SK-N-SH treated with all-trans-retinoic acid at 6 μM for 48 hours (cell line): ENCODE data around the gene WWTR1.

Experiments used
- ATAC-seq: fragments of 200-7000 bp; cut with Tn5 transposase; 3 replicates; pipeline ENCODE4 v1.9.1; 2020; ENCODE audit warnings: mild to moderate bottlenecking, moderate library complexity
- CREB5 ChIP-seq: fragments of 250-450 bp; sonication (Bioruptor Pico); IDR thresholded peaks from 2 replicates; pipeline ENCODE4 v1.5.1; 2020; ENCODE audit warnings: low read depth, mild to moderate bottlenecking, moderate library complexity
- CSDC2 ChIP-seq: fragments of 250-450 bp; sonication (Bioruptor Pico); IDR thresholded peaks from 2 replicates; pipeline ENCODE4 v1.5.0; 2020; ENCODE audit warnings: mild to moderate bottlenecking, moderate library complexity
- CSRNP3 ChIP-seq: fragments of 250-450 bp; sonication (Bioruptor Pico); IDR thresholded peaks from 2 replicates; pipeline ENCODE4 v1.5.1; 2021; ENCODE audit warnings: mild to moderate bottlenecking, moderate library complexity
- ESRRG ChIP-seq: fragments of 250-450 bp; sonication (Bioruptor Pico); IDR thresholded peaks from 2 replicates; pipeline ENCODE4 v1.6.1; 2021; ENCODE audit warnings: mild to moderate bottlenecking
- GLIS3 ChIP-seq: fragments of 250-450 bp; sonication (Bioruptor Pico); IDR thresholded peaks from 2 replicates; pipeline ENCODE4 v1.5.0; 2020; ENCODE audit warnings: mild to moderate bottlenecking, moderate library complexity
- ISL1 ChIP-seq: fragments of 250-450 bp; sonication (Bioruptor Pico); IDR thresholded peaks from 2 replicates; pipeline ENCODE4 v2.1.2; 2022; ENCODE audit warnings: mild to moderate bottlenecking, moderate library complexity
- OSR1 ChIP-seq: fragments of 250-450 bp; sonication (Bioruptor Pico); IDR thresholded peaks from 2 replicates; pipeline ENCODE4 v1.8.0; 2022; ENCODE audit warnings: moderate library complexity, mild to moderate bottlenecking, inconsistent platforms
- PATZ1 ChIP-seq: fragments of 250-450 bp; sonication (Bioruptor Pico); IDR thresholded peaks from 2 replicates; pipeline ENCODE4 v1.8.0; 2020; ENCODE audit warnings: mild to moderate bottlenecking, moderate library complexity, borderline replicate concordance
- POU6F1 ChIP-seq: fragments of 250-450 bp; sonication (Bioruptor Pico); IDR thresholded peaks from 2 replicates; pipeline ENCODE4 v1.8.0; 2021; ENCODE audit warnings: low read depth, mild to moderate bottlenecking, moderate library complexity, borderline replicate concordance
- PPARA ChIP-seq: fragments of 250-450 bp; sonication (Bioruptor Pico); IDR thresholded peaks from 2 replicates; pipeline ENCODE4 v1.5.0; 2020; ENCODE audit warnings: mild to moderate bottlenecking, borderline replicate concordance
- RARB ChIP-seq: fragments of 250-450 bp; sonication (Bioruptor Pico); IDR thresholded peaks from 2 replicates; pipeline ENCODE4 v1.8.0; 2021; ENCODE audit warnings: mild to moderate bottlenecking, moderate library complexity
- SNAI2 ChIP-seq: fragments of 250-450 bp; sonication (Bioruptor Pico); IDR thresholded peaks from 2 replicates; pipeline ENCODE4 v1.5.0; 2020; ENCODE audit warnings: mild to moderate bottlenecking, moderate library complexity
- TCF4 ChIP-seq: fragments of 250-450 bp; sonication (Bioruptor Pico); IDR thresholded peaks from 2 replicates; pipeline ENCODE4 v1.8.0; 2021; ENCODE audit warnings: mild to moderate bottlenecking, moderate library complexity, borderline replicate concordance
- TOX ChIP-seq: fragments of 250-450 bp; sonication (Bioruptor Pico); IDR thresholded peaks from 2 replicates; pipeline ENCODE4 v1.8.0; 2021; ENCODE audit warnings: mild to moderate bottlenecking, moderate library complexity, borderline replicate concordance
- TSHZ2 ChIP-seq: fragments of 250-450 bp; sonication (Bioruptor Pico); IDR thresholded peaks from 2 replicates; pipeline ENCODE4 v1.5.0; 2020; ENCODE audit warnings: mild to moderate bottlenecking, moderate library complexity
- ZFP3 ChIP-seq: fragments of 250-450 bp; sonication (Bioruptor Pico); IDR thresholded peaks from 2 replicates; pipeline ENCODE4 v1.5.0; 2020; ENCODE audit warnings: mild to moderate bottlenecking, moderate library complexity
- ZFP30 ChIP-seq: fragments of 450-650 bp; formaldehyde crosslinking; IDR thresholded peaks from 2 replicates; pipeline ENCODE4 v1.5.0; 2022; ENCODE audit warnings: mild to moderate bottlenecking, moderate library complexity
- ZNF70 ChIP-seq: fragments of 450-650 bp; formaldehyde crosslinking; IDR thresholded peaks from 2 replicates; pipeline ENCODE4 v1.5.0; 2020; ENCODE audit warnings: mild to moderate bottlenecking, moderate library complexity

The WWTR1 gene

GRCh38 chr3:149497966-149498670 lies 159.7 kb downstream of the WWTR1 start (continued):
- TF ChIP-seq CREB5 (CRISPR knock-in tag) (no peak), GLIS3 (CRISPR knock-in tag) (no peak), RARB (CRISPR knock-in tag) (no peak), TOX (CRISPR knock-in tag) (no peak), SNAI2 (no peak), POU6F1 (CRISPR knock-in tag) (no peak), OSR1 (CRISPR knock-in tag) (no peak), PPARA (CRISPR knock-in tag) (no peak)

- no peak for TF ChIP-seq ESRRG (CRISPR knock-in tag)
- TF ChIP-seq RARB (CRISPR knock-in tag), result no peak
- TF ChIP-seq TSHZ2, result no peak
- no peak for TF ChIP-seq GLIS3 (CRISPR knock-in tag)
- TF ChIP-seq TCF4 (CRISPR knock-in tag), result no peak
- TF ChIP-seq CSRNP3 (CRISPR knock-in tag), result no peak
- TF ChIP-seq CSDC2 (CRISPR knock-in tag), result no peak
- TF ChIP-seq ZFP30, result no peak
- no peak for TF ChIP-seq ISL1
- no peak for TF ChIP-seq ZFP3
- TF ChIP-seq PPARA (CRISPR knock-in tag), result no peak
- no peak for TF ChIP-seq PATZ1 (CRISPR knock-in tag)
- no peak for TF ChIP-seq OSR1 (CRISPR knock-in tag)
- TF ChIP-seq, all 23 proteins: peak for 0
- no peak for ATAC-seq
Observed at GRCh38 chr3:149496891-149497290, 160.9 kb downstream of the WWTR1 start.

GRCh38 chr3:149495581-149496125 lies 162.2 kb downstream of the WWTR1 start:
- TF ChIP-seq TOX (CRISPR knock-in tag) (no peak), PPARA (CRISPR knock-in tag) (no peak), RARB (CRISPR knock-in tag) (no peak), ZFP3 (no peak), ZFP30 (no peak), PATZ1 (CRISPR knock-in tag) (no peak), ZNF70 (no peak)
- no peak for ATAC-seq
